Fibroblast of skin of right quadriceps (primary cell): ENCODE results near the gene CYP26C1.

Source experiments
- DNase-seq: peaks from one replicate; pipeline ENCODE4 v3.0.0-alpha.2; 2013

Gene CYP26C1, protein sequence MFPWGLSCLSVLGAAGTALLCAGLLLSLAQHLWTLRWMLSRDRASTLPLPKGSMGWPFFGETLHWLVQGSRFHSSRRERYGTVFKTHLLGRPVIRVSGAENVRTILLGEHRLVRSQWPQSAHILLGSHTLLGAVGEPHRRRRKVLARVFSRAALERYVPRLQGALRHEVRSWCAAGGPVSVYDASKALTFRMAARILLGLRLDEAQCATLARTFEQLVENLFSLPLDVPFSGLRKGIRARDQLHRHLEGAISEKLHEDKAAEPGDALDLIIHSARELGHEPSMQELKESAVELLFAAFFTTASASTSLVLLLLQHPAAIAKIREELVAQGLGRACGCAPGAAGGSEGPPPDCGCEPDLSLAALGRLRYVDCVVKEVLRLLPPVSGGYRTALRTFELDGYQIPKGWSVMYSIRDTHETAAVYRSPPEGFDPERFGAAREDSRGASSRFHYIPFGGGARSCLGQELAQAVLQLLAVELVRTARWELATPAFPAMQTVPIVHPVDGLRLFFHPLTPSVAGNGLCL

DNA sequence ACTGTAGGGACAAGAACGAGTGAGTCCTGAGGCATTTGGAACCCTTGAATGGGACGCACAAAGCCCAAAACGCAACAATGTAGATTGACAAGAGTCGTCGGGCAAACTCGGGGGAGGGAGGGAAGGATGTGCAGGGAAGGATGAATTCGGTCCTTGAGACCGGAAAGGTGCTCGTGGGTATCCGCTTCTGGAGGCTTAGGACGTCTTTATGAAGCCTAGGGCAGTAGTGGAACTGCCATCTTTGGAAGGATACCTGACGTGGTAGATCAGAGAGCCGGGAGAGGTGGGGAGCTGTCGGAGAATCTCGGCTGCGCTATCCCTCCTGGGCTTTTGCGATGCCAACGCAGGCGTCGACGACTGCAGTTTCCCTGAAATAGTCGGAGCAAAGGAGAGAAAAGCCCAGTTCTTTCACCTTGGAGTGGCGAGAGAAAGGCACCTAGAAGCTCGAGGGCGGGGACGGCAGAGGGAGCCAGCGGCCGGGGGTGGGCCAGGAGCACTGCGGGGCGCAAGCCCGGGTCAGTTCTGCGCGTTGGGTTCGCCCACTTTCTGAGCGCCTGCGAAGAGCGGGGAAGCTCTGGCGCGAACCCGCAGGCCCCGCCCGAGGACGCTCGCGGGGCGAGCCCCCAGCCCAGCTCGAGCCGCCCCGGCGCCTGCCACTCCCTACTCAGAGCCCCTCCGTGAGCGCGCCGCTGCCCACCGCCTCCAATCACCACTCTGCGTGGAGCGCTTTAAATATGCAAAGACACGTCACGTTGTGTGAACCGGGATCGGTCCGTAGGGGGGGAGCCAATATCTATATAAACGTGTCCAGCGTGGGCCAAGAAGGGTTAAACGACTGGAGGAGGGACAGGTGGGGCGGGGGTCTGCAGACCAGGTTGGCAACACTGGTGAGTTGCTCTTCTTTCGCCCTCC lies at the start of gene CYP26C1:
CYP26C1 (plus strand) TSS at position 824 of the 912 bp plus-strand sequence. CDS start 466 bp downstream, outside the sequence.
- no peak for DNase-seq

DNA sequence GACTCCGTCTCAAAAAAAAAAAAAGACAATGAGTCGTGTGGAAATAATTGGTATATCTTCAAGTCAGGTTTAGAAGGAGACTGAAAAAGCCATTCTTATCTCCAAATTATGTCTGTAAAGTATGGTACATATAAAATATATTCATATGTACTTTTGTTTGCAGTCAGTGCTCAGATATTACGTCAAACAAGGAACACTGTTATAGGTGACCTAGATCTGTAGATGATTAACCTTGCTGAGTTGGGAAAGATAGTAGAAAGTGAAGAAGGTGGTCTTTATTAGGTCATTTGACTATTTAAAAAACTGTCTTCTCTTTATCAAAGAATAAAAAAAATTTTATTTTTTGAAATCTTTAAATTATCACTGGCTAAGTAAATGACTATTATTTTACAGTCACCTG lies 44.9 kb upstream of the CYP26C1 start:
- no peak for DNase-seq

DNA sequence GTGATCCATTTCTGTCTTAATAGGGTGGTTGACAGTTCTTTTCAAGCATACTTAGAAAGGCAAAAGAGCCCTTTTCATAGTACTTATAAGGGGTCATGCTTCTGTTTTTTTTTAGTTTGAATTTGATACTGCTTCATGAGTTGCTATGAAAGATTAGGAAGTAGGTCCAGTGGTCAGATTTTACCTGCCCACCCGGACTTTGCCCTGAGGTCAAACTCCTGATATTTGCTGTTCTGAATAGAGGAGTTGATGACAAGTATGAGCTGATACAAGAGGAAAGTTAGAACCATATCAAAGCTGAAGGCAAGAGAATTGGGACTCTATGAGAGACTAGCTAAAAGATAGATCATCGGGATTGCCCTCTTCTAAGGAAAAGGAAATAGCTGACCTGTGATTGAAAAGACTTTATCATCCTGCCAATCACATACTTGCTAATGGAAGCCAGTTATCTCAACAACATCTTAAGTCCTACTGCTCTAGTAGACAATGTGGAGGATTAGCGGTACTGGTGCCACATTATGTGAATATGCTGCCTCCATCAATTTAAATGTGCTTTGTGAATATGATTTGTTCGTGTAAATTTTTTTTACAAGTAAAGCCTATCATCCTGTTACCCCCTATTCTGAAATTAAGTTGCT lies 37.5 kb upstream of the CYP26C1 start:
- DNase-seq = no peak

DNA sequence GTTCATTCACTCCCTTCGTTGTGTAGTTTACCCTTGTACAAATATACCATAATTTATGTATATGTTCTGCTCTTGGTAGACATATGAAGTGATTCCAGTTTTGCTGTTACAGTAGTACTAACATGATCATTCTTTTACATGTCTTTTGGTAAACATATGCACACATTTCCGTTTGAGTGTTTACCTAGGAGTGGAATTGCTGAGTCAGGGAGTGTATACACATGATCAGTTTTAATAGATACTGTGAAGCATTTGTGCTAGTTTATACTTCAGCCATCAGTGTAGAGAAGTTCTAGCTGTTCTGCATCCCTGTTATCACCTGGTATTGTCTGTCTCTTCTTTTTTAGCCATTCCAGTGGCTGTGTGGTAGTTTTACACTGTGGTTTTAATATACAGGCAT lies 34.5 kb upstream of the CYP26C1 start:
- no peak for DNase-seq

DNA sequence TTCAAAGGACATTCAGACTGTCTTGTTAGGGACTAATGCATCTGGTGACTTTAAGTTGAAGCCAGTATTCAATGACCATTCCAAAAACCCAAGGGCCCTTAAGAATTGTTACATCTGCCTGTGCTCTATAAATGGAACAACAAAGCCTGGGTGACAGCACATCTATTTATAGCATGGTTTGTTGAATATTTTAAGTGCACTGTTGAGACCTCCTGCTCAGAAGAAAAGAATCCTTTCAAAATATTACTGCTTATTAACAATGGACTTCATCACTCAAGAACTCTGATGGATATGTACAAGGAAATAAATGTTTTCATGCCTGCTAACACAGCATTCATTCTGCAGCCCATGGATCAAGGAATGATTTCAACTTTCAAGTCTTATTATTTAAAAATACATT lies 33.1 kb upstream of the CYP26C1 start:
- no peak for DNase-seq

DNA sequence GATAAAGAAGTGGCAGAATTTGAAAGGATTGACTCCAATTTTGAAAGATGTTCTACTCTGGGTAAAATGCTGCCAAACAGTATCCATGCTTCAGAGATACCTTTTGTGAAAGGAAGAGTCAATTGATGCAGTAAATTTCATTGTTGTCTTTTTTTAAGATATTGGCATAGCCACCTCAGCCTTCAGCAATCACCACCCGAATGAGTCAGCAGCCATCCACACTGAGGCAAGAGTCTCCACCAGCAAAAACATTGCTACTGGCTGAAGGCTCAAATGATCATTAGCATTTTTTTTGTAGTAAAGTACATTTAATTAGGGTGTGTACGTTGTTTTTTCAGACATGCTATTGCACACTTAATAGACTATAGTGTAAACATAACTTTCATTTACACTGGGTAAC lies 31.7 kb upstream of the CYP26C1 start:
- peak; percentile 46 for DNase-seq

DNA sequence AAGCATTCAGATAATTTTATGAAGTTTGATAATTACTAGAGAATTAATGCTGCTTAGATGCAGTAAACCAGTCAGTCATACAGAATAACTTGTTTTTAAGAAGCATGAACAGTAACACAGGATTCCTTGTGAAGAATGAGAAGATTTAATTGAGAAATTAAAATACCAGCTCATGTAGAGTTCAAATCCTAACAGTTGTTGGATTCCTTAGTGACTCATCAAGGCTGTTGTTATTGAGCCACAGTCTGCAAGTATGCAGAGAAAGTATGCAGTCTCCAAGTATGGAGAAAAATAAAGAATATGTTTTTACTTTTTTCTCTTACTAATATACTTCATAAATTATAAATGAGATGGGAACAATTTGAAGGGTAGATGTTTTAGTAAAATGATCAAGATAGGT lies 30.2 kb upstream of the CYP26C1 start:
- DNase-seq = peak; percentile 85

DNA sequence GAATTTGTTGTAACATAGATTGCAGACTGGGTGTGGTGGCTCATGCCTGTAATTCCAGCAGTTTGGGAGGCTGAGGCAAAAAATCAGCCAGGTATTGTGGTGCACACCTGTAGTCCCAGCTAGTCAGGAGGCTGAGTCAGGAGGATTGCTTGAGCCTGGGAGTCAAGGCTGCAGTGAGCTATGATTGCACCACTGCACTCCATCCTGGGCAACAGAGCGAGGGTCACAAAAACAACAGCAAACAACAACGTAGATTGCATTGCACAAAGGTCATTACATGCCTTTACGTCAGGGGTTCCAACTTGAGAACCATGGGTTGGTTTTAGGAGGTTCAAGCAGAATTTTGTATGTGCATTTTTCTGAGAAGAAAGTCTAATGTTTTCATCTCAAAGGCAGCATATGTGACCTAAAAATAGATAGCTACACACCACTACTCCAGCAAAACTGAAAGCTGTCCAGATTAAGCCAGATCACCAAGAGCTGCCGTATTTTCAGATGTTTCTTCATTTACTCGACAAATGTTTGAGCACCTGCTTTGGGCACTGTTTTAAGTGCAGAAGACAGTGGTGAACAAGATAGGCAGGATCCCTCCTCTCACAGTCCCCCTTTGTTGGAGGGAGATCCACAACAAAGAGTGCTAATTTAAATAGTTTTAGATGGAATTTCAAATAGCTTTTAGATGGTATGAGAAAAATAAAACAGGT lies 28.3 kb upstream of the CYP26C1 start:
- DNase-seq = no peak

DNA sequence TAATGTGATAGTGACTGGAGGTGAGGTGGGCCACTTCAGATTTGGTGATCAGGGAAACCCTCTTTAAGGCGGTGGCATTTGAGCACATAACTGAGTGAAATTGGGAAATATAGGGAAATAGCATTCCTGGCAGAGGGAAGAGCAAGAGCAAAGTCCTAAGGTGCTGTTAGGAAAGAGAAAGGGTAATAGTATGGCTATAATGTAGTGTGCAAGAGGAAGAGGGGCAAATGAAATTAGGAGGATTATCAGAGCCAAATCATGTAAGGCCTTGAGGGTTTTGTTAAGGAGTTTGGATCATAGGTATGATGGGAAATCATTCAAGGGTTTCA lies 27.8 kb upstream of the CYP26C1 start:
- no peak for DNase-seq

DNA sequence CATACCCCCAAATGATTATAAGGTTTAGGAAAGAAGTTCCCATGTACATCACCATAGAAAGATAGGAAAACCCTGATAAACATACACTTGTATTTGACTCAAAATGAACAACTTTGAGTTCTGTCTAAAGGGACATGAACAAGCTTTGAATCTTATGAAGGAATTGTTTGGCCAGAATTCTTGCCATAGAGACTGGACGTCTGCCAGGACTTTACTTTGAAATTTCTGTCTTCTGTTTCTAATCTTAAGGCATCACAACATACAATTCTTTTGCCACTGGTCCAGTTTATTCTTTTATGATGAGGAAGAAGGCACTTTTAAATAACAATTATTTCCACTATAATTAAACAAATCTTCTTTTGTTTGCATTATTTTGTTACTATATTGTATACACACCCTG lies 26.2 kb upstream of the CYP26C1 start:
- DNase-seq = peak; percentile 10

DNA sequence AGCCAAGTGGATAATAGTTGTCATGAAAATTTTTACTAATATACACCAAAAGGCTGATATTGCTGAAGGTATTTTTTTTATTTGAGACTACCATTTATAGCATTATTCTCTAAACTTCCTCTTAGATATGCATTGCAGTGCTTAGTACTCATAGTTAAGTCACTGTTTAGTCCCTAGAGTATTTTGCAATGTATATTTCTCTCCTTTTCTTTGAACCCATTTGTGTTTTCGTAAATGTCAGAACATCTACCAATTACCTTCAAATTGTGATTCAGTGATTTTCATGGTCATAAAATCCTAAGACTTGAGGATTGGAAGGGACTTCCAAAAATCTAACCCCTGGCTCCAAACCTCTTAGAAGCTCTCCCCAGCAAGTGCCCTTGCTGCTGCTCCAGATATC lies 21.5 kb upstream of the CYP26C1 start:
- DNase-seq = peak; percentile 20

DNA sequence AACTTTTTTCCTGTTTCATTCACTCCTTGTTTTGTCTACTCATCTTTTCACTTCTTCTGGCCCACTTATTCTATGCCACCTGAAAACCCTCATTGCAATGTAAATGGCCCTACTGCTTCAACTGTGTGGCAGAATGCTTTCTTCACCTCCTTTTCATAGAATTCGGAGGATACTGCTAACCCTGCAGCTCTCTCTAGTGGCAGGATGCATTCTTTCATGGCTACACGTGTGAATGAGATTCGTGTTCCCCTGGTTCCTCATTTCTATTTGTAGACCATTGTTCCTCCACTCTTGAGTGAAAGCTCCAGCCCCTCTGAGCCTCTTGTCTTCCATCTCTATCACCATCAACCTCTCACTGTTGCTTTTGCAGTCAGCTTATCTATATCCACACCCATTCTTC lies 20.9 kb upstream of the CYP26C1 start:
- DNase-seq = peak; percentile 54

DNA sequence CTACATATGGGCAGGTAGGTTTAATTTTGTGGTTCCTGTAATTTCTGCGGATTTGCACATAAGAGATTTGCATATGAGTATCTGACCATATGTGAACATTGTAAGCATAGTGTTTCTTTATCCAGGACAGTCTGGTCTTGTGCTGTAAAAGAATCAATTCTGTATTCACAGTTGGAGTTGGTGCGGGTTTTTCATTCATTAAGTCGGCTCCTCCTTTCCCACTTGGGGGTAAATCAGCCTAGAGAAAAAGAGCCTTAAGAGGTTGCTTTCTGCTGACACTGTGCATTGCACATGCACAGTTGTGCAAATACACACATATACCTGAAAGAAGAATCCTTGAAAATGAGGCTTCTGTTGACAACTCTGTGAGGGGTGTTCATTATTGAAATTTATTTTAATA lies 6.1 kb upstream of the CYP26C1 start:
- no peak for DNase-seq

DNA sequence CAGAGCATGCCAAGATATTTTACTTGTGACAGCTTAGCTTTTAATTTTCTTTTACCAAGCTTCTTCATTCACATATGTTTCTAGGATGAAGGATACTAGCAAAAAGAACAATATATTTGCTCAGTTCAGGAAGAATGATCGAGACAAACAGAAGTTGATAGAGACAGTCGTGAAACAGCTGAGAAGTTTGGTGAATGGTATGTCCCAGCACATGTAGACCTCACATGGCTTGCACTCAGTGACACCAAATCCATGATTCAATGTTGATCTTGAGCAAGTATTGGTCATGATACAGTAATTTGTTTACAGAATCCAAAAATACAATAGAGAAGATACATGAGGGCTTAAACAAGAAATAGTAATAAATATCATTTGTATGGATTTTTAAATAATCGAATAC lies 2.5 kb upstream of the CYP26C1 start:
- no peak for DNase-seq

DNA sequence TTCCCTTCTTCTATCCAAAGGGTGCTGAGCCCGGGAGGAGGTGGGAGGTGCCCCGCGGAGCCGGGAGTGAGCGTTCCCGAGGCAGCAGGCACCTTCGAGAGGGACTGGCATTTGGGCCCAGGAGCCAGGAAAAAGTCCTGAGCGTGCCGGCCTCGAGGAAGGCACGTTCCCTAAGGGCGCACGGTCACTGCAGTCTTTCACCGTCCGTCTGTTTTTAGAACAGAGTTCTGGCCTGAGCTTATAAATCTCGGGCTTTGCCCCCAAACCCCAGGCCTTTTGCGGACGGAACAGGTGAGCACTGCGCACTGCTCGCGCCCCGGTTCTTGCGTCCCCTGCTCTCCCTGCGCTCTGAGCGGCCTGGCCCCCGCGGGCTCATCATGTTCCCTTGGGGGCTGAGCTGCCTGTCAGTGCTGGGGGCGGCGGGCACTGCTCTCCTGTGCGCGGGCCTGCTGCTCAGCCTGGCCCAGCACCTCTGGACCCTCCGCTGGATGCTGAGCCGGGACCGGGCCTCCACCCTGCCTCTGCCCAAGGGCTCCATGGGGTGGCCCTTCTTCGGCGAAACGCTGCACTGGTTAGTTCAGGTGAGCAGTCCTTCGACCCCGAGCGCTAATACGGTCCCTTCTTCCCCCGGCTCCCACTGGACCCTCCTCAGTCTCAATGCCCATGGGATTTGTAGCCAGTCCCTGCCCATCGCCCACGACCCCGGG lies 442 bp downstream of the CYP26C1 start:
- no peak for DNase-seq

DNA sequence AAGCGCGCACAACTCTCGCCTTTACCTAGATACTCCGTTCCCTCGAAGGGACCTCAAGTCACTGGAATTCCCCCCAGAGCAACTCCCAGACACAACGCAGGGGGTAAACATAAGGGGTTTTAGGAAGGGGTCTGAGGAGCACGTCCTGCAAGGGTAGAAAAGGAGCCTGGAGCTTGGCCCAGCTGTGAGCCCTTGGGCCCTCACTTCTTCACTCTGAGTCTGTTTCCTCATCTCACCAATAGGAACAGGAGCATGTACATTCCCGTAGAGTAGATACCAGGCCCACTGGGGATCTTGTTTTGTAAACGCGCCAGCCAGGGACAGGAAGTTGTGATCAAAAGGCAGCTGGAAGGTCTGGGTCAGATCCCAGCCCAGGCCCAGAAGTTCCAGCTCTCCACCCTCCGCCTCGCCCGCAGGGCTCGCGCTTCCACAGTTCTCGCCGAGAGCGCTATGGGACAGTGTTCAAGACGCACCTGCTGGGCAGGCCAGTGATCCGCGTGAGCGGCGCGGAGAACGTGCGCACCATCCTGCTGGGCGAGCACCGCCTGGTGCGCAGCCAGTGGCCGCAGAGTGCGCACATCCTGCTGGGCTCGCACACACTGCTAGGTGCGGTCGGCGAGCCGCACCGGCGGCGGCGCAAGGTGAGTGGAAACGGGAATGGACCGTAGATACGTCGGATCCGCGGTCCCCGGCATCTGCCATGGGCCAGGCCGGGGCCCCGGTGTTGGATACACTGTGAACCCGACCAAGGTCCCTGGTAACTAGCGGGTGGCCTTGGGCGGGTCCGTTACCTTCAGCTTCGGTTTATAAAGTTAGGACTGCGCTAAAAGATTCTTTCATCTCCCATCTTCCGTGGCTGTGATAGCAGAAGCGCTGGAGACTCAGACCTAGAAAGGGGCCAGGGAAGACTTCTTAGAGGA lies 1.3 kb downstream of the CYP26C1 start:
- DNase-seq = no peak

DNA sequence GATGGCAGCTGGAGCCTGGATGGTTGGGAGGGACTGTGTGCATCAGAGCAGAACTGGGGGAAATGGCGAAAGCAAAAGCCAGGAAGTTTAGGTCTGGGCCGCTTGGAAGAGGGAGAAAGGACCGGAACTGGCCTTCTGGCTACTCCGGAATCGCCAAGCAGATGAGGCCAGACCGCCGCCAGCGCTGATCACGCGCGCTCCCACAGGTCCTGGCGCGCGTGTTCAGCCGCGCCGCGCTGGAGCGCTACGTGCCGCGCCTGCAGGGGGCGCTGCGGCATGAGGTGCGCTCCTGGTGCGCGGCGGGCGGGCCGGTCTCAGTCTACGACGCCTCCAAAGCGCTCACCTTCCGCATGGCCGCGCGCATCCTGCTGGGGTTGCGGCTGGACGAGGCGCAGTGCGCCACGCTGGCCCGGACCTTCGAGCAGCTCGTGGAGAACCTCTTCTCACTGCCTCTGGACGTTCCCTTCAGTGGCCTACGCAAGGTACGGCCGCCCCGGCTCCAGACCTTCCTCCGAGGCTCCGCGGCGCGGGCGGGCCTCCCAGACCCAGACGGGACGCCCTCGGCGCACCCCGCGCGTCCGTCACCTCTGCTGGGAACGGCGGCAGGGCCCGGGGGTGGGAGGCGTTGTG lies 2.0 kb downstream of the CYP26C1 start:
- no peak for DNase-seq

DNA sequence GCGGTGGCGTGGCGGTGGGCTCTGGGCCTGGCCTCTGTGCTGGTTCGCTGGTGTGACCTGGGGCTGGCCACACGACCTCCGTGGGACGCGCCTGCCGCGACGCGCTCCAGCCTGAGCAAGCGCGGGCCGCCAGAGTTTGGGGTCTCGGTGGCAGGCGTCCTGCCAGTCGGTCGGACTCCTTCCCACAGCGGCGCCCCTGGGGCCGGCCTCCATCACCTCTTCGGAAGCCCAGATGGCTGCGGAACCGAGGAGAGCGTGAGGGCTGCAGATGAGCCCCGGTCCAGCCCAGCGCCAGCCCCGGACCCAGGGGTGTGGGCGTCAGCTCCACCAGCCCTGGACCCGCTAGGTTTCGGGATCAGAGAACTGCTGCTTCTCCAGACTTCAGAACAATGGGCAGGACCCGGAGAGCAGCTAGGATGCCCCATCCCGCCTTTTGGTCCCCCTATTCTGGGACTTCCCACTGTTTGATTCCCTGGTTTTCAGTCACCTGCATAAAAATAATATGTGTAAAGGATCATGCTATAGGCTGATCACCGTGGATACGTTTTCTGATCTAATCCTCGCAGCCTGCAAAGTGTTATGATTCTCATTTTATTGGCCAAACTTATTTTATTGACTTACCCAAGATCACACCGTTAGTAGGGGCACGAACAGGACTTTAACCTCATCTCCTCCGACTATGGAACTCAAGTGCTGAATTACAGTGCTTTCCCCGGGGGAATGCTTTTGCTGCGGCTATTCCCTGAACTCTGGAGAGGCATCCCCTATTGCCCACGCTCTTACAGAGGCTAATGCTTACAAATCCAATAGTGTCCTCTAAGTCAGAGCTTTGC lies 2.8 kb downstream of the CYP26C1 start:
- DNase-seq = no peak

DNA sequence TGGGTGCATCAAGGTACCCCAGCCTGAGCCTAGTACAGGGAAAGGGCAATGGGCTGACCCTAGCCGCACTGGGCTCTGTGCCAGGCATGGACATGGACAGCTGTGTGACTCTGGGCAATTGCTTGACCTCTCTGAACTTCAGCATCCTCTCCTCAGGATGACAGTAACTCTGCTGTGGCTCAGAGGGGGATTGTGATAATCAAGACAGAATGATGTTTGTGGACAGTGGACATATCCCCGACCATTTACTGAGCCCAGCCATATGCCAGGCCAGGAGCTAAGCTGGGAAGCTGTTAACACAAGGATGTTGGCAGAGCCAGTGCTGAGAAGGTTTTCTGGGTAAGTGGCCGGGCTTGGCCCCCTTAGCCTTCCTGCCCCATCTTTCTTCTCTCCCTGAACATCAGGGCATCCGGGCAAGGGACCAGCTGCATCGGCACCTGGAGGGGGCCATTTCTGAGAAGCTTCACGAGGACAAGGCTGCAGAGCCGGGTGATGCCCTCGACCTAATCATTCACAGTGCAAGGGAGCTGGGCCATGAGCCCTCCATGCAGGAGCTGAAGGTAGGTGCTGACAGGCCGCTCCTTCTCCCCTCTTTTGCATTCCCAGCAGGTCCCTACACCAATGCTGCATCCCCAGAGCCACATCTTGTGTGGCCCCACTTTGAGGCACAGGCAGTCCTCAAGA lies 3.5 kb downstream of the CYP26C1 start:
- DNase-seq = no peak
